HG03378 (cell line): Measurements from ENCODE around the gene STX10.

Experiments used
- ATAC-seq: cut with Tn5 transposase; IDR thresholded peaks from one replicate; pipeline ENCODE4 v1.9.1; 2021; ENCODE audit warnings: mild to moderate bottlenecking, moderate library complexity; ENCODE audit not compliant: unreplicated experiment

STX10 gene

DNA sequence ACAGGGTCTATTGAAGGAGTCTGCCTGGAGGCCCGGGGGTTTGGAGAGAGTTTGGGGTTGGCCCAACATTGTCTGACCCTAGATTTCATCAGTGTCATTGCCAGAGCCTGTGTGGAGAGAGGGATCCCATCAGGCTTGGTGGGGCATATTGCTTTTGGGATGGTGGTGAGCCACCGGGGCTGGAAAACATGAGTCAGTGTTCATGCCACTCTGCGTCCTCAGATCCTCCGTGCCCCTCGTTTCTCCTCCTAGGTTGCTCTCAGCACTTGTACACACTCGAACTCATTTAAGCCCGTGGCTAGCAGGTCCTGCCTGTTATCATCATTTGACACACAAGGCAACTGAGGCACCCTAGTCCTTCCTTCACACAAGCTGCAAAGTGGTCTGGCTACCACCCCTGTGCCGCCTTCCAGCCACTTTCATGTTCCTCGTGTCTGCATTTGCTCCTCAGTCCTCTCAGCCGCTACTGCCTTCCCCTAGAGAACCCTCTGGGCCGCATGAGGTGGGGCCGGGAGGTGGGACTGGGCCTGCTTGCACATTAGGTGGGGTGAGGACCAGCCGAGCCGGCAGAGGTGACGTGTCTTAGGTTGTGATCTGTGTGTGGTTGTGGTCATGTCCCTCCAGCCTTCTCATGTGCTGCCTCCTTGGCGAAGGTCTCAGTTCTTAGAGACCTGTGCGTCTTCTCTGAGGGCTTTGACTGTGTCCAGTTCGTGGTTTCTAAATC lies 28.5 kb downstream of the STX10 start:
- ATAC-seq = no peak

DNA sequence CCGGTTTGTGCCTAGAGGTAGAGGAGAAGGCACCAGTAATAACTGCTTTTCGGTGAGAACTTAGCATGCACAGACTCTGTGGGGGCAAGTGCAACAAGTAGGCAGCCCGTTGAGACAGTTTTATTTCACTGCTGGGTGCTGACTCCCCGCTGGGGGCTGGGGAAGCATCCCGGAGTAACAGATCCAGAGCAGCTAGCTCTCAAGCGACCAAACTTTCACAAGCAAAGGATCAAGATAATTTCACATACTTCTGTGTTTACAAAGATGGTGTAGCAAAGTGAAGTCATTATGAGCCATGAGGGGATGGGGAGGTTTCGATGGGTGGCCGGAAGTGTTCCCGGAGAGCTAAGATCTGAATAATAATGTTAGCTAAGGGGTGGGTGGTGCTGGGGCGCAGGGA lies 29.4 kb downstream of the STX10 start:
- ATAC-seq = no peak

DNA sequence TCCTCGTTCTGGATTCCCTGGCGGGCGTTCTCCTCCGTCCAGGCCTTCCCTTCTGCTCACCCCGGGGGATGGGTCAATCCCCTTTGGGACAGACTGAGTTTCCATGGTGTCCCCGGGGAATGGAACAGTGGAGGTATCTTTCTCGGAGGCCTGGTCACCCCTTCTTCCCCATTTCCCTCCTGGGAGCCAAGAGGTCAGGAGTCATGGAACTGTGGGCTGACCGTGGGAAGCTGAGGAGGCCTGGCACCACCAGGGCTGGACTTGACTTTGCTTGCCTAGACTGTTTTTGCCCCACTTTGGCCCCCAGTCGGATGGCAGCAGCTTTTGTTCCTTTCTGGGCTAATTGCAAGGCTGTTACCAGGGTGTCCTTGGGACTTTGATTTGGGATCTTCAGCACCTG lies 30.1 kb downstream of the STX10 start:
- ATAC-seq = no peak

DNA sequence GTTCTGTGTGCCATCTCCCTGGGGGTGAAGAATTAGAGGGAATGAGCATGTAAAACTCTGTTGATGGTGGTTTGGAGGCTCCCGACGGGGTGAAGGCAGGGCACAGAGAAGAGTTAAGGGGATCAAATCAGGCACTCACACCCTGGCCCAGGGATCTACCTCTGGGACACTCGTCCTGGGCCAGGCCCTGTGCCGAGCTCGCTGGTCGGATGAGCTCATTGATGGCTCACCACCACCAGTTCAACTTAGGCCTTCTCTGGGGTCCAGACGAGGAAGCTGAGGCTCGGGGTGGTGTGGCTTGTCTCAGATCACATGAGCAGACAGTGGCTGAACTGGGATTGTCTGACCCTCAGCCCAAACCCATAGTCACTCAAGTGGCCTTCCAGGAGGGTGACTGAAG lies 30.5 kb downstream of the STX10 start:
- ATAC-seq = no peak

DNA sequence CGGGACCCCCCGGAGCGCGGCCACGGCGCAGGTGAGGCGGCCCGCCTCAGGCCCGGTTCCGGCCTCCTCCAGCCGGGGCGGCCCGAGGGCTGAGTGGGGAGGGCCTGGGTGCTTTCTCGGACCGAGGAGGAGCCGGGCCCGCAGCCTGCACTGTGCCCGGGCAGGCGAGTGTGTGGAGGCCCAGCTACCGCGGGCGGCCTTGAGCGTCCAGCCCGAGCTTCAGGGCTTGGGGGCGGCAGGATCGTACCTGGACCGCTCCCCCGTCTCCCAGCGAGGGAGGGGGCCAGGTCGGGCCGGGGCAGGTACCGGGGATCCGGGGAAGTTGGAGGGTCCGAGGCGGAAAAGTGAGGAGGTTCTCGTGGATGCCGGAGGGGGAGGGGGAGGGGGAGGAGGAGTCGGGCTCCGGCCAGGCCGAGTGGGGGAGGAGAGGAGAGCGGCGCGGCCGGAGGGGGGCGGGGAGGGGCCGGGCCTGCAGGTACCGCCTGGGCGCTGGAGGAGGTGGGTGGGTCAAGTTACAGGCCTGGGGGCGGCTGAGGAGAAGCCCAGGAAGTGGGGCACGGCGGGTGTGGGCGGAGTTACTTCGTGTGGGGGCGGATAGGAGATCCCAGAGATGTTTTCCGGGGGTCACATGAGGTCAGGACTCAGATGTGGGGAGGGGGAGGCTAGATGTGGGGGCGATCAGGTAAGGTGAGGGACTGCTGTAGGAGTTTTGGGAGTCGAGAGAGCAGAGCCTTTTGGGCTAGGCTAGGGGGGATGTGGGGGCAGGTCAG lies 31.6 kb downstream of the STX10 start:
- no peak for ATAC-seq

DNA sequence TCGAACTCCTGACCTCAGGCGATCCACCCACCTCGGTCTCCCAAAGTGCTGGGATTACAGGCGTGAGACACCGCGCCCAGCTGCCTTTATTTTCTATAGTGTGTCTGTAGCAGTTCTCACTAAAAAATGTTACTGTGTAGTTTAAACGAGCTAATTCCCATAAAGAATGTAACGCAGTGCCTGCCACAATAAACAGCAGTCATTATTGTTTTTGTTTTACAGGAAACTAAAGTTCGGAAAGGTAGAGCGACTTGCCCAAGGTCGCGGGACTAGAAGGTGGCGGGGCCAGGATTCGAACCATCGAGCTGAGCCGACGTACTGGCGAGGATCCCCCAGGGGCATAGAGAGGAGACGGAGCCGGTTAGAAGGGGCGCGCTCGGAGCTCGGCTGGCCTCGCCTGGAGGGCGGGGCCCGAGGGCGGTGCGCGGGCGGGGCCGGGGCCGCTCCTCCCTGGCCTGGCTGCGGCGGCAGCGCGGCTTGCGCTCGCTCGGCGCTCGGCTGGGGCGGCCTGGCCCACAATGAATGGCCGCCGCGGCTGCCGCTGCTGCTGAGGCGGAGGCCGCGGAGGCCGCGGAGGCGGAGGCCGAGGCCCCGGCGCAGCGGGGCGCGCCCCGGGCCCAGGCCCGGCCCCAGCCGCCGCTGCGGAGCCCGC lies 32.3 kb downstream of the STX10 start, which contains the start of gene NACC1:
TSS of gene NACC1 (plus strand) at position 493 of the 652 bp plus-strand sequence. CDS start 16,944 bp downstream, outside the sequence.
- ATAC-seq = no peak

DNA sequence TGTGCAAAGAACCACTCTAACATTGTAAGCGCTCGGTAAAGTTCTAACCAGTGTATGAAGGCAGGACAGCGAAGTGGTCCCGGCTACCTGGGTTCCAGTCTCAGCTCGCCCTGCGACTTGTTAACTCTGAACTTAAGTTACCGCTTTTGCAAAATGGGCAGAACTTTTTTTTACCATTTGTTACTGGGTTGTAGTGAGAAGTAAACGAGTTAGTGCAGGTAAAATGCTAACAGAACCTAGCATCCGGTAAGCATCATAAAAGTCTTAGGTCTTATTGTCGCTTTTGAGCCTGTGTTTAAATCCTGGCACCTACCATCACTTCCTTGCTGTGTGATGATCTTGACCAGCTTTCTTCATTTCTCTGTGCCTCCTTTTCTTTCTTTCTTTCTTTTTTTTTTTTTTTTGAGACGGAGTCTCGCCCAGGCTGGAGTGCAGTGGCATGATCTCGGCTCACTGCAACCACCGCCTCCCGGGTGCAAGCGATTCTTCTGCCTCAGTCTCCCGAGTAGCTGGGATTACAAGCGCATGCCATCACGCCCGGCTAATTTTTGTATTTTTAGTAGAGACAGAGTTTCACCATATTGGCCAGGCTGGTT lies 32.9 kb downstream of the STX10 start:
- ATAC-seq = peak; percentile 21

DNA sequence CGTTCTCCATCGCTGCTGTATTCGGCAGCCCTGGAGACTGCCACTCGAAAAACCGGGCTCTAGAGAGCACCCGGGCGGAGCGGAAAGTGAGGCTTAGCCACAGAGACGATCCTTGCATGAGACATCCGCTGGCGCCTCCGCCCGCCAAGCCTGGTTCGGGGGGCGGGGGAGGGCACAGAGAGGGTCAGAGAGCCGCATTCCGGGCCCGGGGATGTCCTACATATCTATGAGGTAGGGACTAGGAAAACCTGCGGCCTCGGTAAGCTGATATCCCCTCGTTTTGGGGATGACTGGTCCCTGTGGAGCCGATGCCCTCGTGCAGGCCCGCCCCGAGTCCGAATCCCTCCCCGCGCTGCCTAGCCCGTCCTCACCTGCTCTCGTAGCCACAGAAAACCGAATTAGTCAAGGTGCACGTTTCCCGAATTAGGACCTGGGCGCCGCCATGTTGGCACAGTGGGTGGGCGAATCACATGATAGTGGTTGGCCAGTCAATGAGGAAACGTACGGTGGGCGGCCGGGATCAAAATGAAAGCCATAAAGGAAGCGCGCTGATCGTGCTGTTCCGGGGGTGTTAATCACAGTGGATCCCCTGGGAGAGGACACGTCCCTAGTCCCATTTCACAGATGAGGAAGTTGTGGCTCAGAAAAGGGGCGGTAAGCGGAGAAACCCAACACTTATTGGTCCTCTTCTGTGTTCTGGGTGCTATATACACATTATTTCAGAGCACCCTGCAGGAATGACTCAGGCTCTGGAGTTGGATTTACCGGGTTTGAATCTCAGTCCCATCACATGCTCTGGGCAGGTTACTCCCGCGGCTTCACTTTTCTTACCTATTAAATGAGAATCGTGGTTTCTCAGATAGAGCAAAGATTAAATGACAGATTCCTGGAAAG lies 33.6 kb downstream of the STX10 start, which contains the start of gene TRMT1:
TSS of gene TRMT1 (minus strand) at position 459 of the 894 bp plus-strand sequence. CDS start at position 118, 341 bp downstream.
- peak; percentile 57 for ATAC-seq

DNA sequence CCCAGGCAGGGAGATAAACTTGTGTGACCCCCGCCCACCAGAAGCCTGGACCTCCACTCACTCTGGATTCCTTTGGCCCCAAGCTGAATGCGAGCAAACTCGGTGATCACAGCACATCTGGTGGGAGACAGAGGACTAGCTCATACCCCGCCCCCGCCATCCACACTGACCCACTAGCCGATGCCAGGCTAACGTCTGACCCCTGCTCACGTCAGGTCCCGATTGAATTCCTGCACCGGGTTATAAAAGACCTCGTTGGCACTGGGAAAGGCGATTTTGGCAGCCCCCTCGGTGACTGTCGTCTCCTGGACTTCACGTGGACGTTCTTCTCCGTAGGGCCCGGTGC lies 34.3 kb downstream of the STX10 start:
- no peak for ATAC-seq

DNA sequence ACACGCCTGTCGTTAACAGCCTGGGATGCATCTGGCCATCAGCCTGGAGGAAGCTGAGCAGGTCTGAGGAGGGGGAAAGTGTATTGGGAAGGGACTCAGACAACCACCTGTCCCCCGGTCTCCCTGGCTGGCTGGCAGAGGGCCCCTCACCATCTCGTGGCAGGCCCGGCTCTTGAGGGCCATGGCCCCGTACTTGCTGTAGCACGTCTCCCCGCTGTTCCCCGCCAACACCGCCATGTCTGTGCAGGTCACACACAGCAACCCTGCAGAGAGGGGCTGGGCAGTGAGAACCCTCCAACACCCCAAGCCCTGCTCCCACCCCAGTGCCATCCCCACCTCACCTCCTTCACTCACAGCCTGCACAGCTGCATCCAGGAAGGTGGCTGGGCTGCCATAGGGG lies 37.6 kb downstream of the STX10 start:
- no peak for ATAC-seq

DNA sequence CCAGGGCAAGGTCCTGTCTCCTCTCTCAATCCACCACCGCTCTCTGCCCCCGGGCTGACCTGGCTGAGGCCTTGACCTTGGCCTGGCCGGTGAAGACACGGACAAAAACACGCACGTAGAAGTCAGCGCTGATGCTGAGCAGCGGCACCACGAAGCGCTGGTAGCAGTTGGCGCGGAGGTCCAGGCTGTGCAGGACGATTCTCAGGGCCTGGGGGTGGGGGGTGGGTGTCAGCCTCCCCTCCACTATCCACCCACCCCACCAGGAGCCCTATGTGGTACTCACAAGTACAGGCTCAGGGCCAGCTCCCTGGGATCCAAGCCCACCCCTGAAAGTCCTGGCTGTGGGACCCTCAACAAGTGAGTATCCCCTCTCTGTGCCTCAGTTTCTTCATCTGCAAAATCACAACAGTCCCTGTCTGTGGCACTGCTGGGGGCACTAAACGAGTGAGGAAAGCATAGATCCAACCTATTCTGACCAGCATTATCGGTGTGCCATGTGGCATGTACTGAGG lies 40.0 kb downstream of the STX10 start:
- ATAC-seq = no peak

DNA sequence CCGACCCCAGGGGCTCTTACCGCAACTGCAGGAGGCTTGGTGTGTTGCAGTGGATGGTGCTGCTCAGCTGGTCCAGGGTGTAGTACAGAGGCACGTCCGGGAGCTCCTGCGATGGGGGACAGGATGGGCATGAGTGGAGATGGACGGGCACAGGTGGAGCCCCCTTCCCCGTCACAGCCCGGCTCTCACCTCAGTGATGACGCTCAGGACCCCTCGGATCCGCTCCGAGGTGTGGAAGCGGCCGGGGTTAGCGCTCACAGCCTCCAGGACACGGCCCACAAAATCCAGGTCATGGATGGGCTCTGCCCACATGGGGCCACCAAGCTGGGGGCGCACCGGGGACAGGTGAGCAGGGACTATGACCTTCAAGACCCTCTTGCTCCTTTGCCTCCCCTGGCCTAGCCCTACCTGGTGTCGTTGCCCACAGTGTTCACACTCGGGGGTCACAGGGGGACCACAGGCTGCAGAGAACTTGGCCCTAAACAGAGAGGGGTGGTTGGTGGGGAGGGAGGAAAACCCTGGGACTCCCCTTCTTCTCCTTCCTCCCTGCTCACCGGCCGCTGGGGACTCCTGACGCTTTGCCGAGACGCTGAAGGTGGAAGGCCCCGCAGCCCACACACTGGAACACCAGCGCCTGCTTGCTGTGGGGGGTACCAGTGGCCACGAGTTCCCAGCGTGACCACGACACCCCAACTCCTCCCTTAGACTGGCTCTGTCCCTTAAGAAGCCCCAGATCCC lies 40.6 kb downstream of the STX10 start:
- ATAC-seq = no peak

DNA sequence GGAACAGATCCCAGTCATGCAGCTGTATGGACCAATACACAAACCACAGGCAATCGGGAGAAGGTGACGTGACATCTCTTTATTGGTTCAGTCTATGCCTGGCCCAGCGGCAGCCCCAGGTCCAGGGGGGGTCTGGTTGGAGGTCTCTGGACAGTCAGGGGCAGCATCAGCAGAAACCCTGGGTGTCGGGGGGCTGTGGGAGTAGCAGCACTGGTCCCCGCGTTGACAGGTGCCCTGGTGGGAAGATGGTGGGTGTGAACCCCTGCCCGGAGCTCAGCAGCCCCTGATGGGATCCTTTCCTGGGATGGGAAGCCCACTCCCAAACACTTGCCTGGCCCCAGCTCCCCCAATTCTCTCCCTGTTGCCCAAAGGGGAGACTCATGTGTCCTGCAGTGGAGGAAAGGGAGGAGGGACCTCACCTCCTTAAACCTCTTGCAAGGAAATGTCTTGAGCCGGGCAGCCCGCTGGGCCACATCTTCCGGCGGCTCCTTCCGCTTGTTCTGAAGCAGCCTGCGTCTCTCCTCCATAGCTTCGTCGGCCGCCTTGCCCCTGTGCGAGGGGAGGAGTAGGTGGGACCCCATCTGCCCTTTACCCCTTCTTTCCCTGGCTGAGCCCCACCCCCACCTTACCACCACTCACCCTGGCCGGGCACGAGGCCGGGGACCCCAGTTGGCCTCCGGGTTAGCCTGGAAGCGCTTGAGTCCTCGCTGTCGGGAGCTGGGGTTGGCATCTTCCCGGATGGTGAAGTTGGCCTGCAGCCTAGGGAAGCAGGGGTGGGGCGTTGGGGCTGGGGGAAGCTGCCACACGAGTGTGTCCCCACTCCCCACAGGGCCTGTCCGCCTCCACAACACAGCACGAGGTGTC lies 45.1 kb downstream of the STX10 start:
- ATAC-seq = no peak

DNA sequence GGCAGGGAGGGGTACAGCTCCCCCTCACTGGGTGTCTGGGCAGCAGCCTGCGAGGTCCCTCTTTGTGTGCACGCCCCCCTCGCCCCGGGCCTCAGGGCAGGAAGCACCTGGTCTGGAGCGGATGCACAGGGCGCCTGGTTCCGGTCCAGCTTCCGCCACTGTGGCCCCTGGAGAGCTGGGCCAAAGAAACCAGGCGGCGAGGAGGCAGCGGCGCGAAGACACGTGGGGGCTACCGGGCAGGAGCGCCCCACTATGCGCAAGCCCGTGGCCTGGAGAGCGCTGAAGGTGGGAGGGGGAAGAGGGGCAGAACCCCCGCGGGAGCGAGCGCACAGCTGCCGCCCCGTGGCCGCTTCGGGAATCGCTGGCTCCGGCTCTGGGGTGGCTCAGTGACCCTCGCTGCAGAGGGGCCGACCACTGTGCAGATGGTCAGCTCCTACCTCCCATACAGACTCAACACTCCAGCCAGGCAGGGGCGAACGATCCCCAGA lies 45.8 kb downstream of the STX10 start:
- ATAC-seq = peak; percentile 20

DNA sequence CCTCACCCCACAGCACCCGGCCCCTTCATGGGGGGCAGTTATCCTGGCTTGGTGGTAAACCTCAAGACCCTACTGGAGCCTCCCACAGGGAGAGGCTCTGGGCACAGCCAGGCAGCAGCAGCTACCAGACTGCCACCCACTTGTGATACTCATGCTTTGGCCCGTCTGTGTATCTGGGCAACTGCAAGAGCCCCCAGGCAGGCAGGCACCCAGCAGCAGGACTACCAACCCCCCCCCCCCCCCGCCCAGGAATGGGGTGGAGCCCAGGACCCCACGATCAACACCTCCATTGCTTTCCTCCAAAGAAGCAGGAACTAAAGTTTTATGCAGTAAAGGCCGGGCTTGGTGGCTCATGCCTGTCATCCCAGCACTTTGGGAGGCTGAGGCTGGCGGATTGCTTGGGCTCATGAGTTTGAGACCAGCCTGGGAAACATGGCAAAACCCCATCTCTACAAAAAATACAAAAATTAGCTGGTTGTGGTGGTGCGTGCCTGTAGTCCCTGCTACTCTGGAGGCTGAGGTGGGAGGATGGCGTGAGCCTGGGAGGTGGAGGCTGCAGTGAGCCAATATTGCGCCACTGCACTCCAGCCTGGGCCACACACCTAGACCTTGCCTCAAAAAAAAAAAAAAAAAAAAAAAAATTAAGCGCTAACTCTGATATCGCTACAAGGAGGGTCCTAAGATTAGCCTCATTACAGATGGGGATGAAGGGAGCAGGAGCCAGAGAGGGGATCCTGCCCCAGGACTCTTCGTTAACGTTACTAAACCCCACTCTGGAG lies 46.4 kb downstream of the STX10 start:
- no peak for ATAC-seq

DNA sequence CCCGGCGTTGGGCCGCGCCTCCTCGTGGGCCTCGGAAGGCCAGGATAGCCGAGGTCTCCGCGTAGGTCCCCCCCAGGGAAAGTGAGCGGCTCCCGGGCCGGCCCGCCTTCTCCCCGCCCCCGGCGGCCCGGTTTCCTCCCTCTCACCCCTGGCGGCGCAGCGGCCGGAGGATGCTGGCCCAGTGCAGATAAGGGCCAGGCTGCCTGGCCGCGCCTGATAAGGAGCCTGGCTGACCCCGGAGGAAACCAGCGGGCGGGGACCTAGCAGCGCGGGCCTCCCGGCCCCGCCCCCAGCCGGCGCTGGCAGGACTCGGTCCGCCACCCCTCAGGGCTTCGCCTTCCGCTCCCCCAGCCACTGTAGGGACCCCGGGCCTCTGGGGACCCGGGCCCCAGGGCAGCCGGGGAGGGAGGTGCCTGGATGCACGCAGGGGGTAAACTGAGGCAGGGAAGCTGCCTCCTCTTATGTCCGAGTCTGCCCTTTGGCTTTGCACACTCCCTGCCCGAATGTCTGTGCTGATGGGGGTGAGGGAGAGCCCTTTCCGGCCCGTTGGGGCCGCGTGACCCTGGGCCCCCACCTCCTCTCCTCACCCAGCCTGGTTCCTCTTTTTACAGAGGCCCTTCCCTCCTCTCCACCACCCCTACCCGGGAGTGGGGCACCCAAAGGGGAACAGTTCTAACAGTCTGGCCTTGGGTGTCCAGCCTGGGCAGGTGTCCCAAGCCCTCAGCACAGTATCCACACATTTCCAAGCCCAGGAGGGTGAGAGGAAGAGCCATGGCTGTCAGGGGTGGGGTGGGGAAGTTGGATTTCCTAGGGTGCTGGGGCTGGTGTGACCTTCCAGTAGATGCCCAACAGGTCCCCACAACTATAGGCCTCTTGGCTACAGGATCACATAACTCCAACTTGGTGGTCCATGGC lies 47.3 kb downstream of the STX10 start, which contains the start of gene LYL1:
TSS of gene LYL1 (minus strand) at position 193 of the 915 bp plus-strand sequence. CDS start 1,687 bp downstream, outside the sequence.
- ATAC-seq = peak; percentile 29

DNA sequence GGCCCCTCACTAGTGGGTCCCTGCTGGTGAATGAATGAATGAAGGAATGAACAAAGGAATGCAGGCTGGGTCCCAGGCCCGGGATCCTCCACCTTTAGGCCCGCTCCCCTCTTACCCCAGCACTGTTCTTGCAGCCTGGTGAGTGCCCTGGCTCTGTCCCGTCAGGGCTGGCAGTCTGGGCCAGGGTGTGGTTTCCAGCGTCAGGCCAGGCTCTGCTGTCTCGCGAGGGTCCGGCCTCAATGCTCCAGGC lies 47.8 kb downstream of the STX10 start:
- no peak for ATAC-seq
